ENCODE measurements around the gene STXBP1. TPM values are rescaled to one million over a fixed set of nuclear protein-coding genes. Genes with fewer than 3 reads are reported as not detected.

Gene STXBP1
- polyA plus RNA-seq, 3 donors = 0.27 to 0.59 TPM; not detected in 1

- no peaks in the 10 kb centered on the region for H3K4me1 ChIP-seq (ENCODE audit: control insufficient read depth in 1 of 2, insufficient read depth in 2 of 2, low read length in 2 of 2)
- Mint-ChIP-seq H3K36me3 (no peaks in the 10 kb centered on the region), H3K27ac (no peak overlapping the region), H3K4me3 (no peak overlapping the region), H3K4me1 (peaks cover 3% of the 10 kb centered on the region), H3K27me3 (ENCODE audit: low read depth in 3 of 3) (peaks cover 5 to 9% (median 8%) of the 10 kb centered on the region in 3 donors), H3K9me3 (no peaks in the 10 kb centered on the region)
- TF ChIP-seq CTCF (IDR thresholded peaks at IDR 0.05) = no peak
- intact Hi-C loops (cut with micrococcal nuclease) = no loop called here
- H3K9me3 ChIP-seq (replicated peaks in 1 of 2; ENCODE audit: control insufficient read depth in 1 of 2, insufficient read depth in 1 of 2, low read length in 2 of 2) = no peaks in the 10 kb centered on the region
- no peak overlapping the region for H3K9ac ChIP-seq (ENCODE audit: insufficient read depth, low read length, poor library complexity, severe bottlenecking)
- no peaks in the 10 kb centered on the region for H4K20me1 ChIP-seq (ENCODE audit: insufficient read depth, low read length)
- no peak overlapping the region for H3K27ac ChIP-seq (ENCODE audit: low read depth in 1 of 2, low read length in 2 of 2)
- no peak overlapping the region for H3K4me2 ChIP-seq (replicated peaks; ENCODE audit: extremely low read depth, low read length, poor library complexity, severe bottlenecking)
- H3K79me2 ChIP-seq (ENCODE audit: insufficient read depth, low read length) = no peaks in the 10 kb centered on the region
- no peaks in the 10 kb centered on the region for H3K36me3 ChIP-seq (replicated peaks in 1 of 2; ENCODE audit: control insufficient read depth in 1 of 2, insufficient read depth in 2 of 2, low read length in 2 of 2)
- H3K27me3 ChIP-seq (ENCODE audit: control insufficient read depth in 2 of 2, insufficient read depth in 2 of 2, low read length in 2 of 2) = no peaks in the 10 kb centered on the region
- DNase-seq = no peak
- no CpG with 5 or more reads among the region's 11 CpGs for whole genome bisulfite sequencing (ENCODE audit: insufficient coverage)
- H2AFZ ChIP-seq (ENCODE audit: insufficient read depth, low read depth, low read length, poor library complexity, severe bottlenecking) = no peak overlapping the region
- no peak overlapping the region for H3K4me3 ChIP-seq (replicated peaks in 1 of 3; ENCODE audit: low read depth in 2 of 3, low read length in 3 of 3)
Observed at GRCh38 chr9:127637322-127637847, 25.3 kb downstream of the STXBP1 start.

GRCh38 chr9:127640908-127641545, 28.9 kb downstream of the STXBP1 start:
- Histone ChIP-seq H3K4me1 (ENCODE audit: control insufficient read depth in 1 of 2, insufficient read depth in 2 of 2, low read length in 2 of 2) (no peaks in the 10 kb centered on the region), H3K36me3 (replicated peaks in 1 of 2; ENCODE audit: control insufficient read depth in 1 of 2, insufficient read depth in 2 of 2, low read length in 2 of 2) (no peaks in the 10 kb centered on the region), H3K79me2 (ENCODE audit: insufficient read depth, low read length) (no peaks in the 10 kb centered on the region), H4K20me1 (ENCODE audit: insufficient read depth, low read length) (no peaks in the 10 kb centered on the region), H3K4me2 (replicated peaks; ENCODE audit: extremely low read depth, low read length, poor library complexity, severe bottlenecking) (no peak overlapping the region), H3K9me3 (replicated peaks in 1 of 2; ENCODE audit: control insufficient read depth in 1 of 2, insufficient read depth in 1 of 2, low read length in 2 of 2) (no peaks in the 10 kb centered on the region), H3K27me3 (ENCODE audit: control insufficient read depth in 2 of 2, insufficient read depth in 2 of 2, low read length in 2 of 2) (no peaks in the 10 kb centered on the region), H3K27ac (ENCODE audit: low read depth in 1 of 2, low read length in 2 of 2) (no peak overlapping the region), H3K9ac (ENCODE audit: insufficient read depth, low read length, poor library complexity, severe bottlenecking) (no peak overlapping the region), H2AFZ (ENCODE audit: insufficient read depth, low read depth, low read length, poor library complexity, severe bottlenecking) (no peak overlapping the region), H3K4me3 (replicated peaks in 1 of 3; ENCODE audit: low read depth in 2 of 3, low read length in 3 of 3) (no peak overlapping the region)
- DNase-seq = no peak
- Mint-ChIP-seq H3K27ac (no peak overlapping the region), H3K4me3 (no peak overlapping the region), H3K4me1 (peaks cover 3% of the 10 kb centered on the region), H3K9me3 (no peaks in the 10 kb centered on the region), H3K27me3 (ENCODE audit: low read depth in 3 of 3) (peaks cover 5 to 8% (median 7%) of the 10 kb centered on the region in 3 donors), H3K36me3 (no peaks in the 10 kb centered on the region)
- intact Hi-C loops (cut with micrococcal nuclease) = no loop called here
- TF ChIP-seq CTCF (IDR thresholded peaks at IDR 0.05) = no peak
- 78% methylated on average over 2 of the region's 5 CpGs for WGBS (ENCODE audit: insufficient coverage)
